H9 (cell line): ENCODE measurements around the gene JAG1. TPM values are rescaled to one million over a fixed set of nuclear protein-coding genes. Genes with fewer than 3 reads are reported as not detected.

Experiments used
- DNase-seq: peaks from one replicate; pipeline ENCODE4 v3.0.0-alpha.2; 2017
- H2AFZ ChIP-seq: one replicate; pipeline ENCODE4 v1.6.1; 2013; ENCODE audit warnings: mild to moderate bottlenecking, low read length, control low read depth, moderate library complexity
- H2AK5ac ChIP-seq: 2 replicates; pipeline ENCODE4 v1.6.1; 2013; ENCODE audit warnings: low read length, control low read depth, mixed read lengths; ENCODE audit not compliant: insufficient read length
- H2BK120ac ChIP-seq: one replicate; pipeline ENCODE4 v1.6.1; 2013; ENCODE audit warnings: low read depth, mild to moderate bottlenecking, low read length, control low read depth, inconsistent platforms; ENCODE audit not compliant: poor library complexity, severe bottlenecking
- H2BK12ac ChIP-seq: 2 replicates; pipeline ENCODE4 v1.6.1; 2013; ENCODE audit warnings: low read length, control low read depth, mixed read lengths, low read depth; ENCODE audit not compliant: insufficient read length
- H2BK15ac ChIP-seq: 2 replicates; pipeline ENCODE4 v1.6.1; 2013; ENCODE audit warnings: low read depth, low read length, control low read depth
- H2BK20ac ChIP-seq: one replicate; pipeline ENCODE4 v1.6.1; 2013; ENCODE audit warnings: low read depth, mild to moderate bottlenecking, low read length, control low read depth, inconsistent platforms; ENCODE audit not compliant: poor library complexity, severe bottlenecking
- H2BK5ac ChIP-seq: 2 replicates; pipeline ENCODE4 v1.6.1; 2013; ENCODE audit warnings: low read length, control low read depth, mixed read lengths; ENCODE audit not compliant: insufficient read length
- H3K14ac ChIP-seq: 2 replicates; pipeline ENCODE4 v1.6.1; 2013; ENCODE audit warnings: low read length, control low read depth; ENCODE audit not compliant: insufficient read depth
- H3K18ac ChIP-seq: 2 replicates; pipeline ENCODE4 v1.6.1; 2013; ENCODE audit warnings: low read depth, mild to moderate bottlenecking, mixed read lengths, low read length, control low read depth; ENCODE audit not compliant: insufficient read length
- H3K23ac ChIP-seq: 2 replicates; pipeline ENCODE4 v1.6.1; 2013; ENCODE audit warnings: low read length, control low read depth, mixed read lengths, low read depth; ENCODE audit not compliant: insufficient read length
- H3K23me2 ChIP-seq: 2 replicates; pipeline ENCODE4 v1.6.1; 2013; ENCODE audit warnings: low read depth, mild to moderate bottlenecking, mixed read lengths, low read length, control low read depth; ENCODE audit not compliant: insufficient read length, poor library complexity, severe bottlenecking
- H3K27ac ChIP-seq: 2 replicates; pipeline ENCODE4 v1.5.1; 2013; ENCODE audit warnings: low read length, control low read depth, mixed read lengths, low read depth; ENCODE audit not compliant: insufficient read length
- H3K27me3 ChIP-seq: 2 replicates; pipeline ENCODE4 v1.6.1; 2013; ENCODE audit warnings: low read length, control low read depth, inconsistent platforms; ENCODE audit not compliant: insufficient read depth
- H3K4ac ChIP-seq: 2 replicates; pipeline ENCODE4 v1.6.1; 2013; ENCODE audit warnings: low read depth, mild to moderate bottlenecking, control low read depth, inconsistent platforms, low read length, moderate library complexity
- H3K4me1 ChIP-seq: 2 replicates; pipeline ENCODE4 v1.6.1; 2013; ENCODE audit warnings: low read length, control low read depth, inconsistent platforms; ENCODE audit not compliant: insufficient read depth
- H3K4me2 ChIP-seq: 2 replicates; pipeline ENCODE4 v1.6.1; 2013; ENCODE audit warnings: low read length, control low read depth, mixed read lengths; ENCODE audit not compliant: insufficient read length, insufficient read depth
- H3K56ac ChIP-seq: 2 replicates; pipeline ENCODE4 v1.6.1; 2013; ENCODE audit warnings: low read depth, mild to moderate bottlenecking, mixed read lengths, low read length, control low read depth; ENCODE audit not compliant: insufficient read length
- H3K79me1 ChIP-seq: 2 replicates; pipeline ENCODE4 v1.6.1; 2013; ENCODE audit warnings: low read depth, mild to moderate bottlenecking, moderate library complexity, low read length, control low read depth, inconsistent platforms; ENCODE audit not compliant: insufficient read depth, poor library complexity, severe bottlenecking
- H3K79me2 ChIP-seq: 2 replicates; pipeline ENCODE4 v1.6.1; 2013; ENCODE audit warnings: low read length, control low read depth, inconsistent platforms; ENCODE audit not compliant: insufficient read depth
- H3K9ac ChIP-seq: 2 replicates; pipeline ENCODE4 v1.6.1; 2013; ENCODE audit warnings: low read length, control low read depth, mixed read lengths; ENCODE audit not compliant: insufficient read length; ENCODE audit errors: extremely low read depth
- H3K9me3 ChIP-seq: one replicate; pipeline ENCODE4 v1.6.1; 2013; ENCODE audit warnings: low read depth, low read length, inconsistent platforms; ENCODE audit not compliant: control insufficient read depth
- H3T11ph ChIP-seq: one replicate; pipeline ENCODE4 v1.6.1; 2013; ENCODE audit warnings: mild to moderate bottlenecking, low read length, control low read depth, inconsistent platforms
- H4K20me1 ChIP-seq: one replicate; pipeline ENCODE4 v1.6.1; 2013; ENCODE audit not compliant: control insufficient read depth, insufficient read length, insufficient read depth
- H4K5ac ChIP-seq: 2 replicates; pipeline ENCODE4 v1.6.1; 2013; ENCODE audit warnings: low read depth, mild to moderate bottlenecking, mixed read lengths, low read length, control low read depth; ENCODE audit not compliant: insufficient read length
- H4K8ac ChIP-seq: replicated peaks from 2 replicates; pipeline ENCODE4 v1.6.1; 2013; ENCODE audit warnings: low read length, control low read depth, mixed read lengths, low read depth; ENCODE audit not compliant: insufficient read length
- H4K91ac ChIP-seq: 2 replicates; pipeline ENCODE4 v1.6.1; 2013; ENCODE audit warnings: low read depth, mild to moderate bottlenecking, moderate library complexity, mixed read lengths, low read length, control low read depth; ENCODE audit not compliant: insufficient read length
- H3K27ac Mint-ChIP-seq, 3 experiments: 2 replicates in 2 of 3; 3 replicates in 1 of 3; pipeline ENCODE4 v1.8.0; 2020 to 2021; ENCODE audit warnings: mixed read lengths in 3 of 3, mild to moderate bottlenecking in 1 of 3, moderate library complexity in 1 of 3
- H3K27me3 Mint-ChIP-seq: 2 replicates; pipeline ENCODE4 v1.8.0; 2021; ENCODE audit warnings: low read depth, mild to moderate bottlenecking, moderate library complexity, mixed read lengths
- H3K36me3 Mint-ChIP-seq, 3 experiments: 2 replicates in 2 of 3; 3 replicates in 1 of 3; pipeline ENCODE4 v1.8.0; 2020 to 2021; ENCODE audit warnings: low read depth in 3 of 3, mixed read lengths in 3 of 3; ENCODE audit not compliant: insufficient read depth in 1 of 3
- H3K4me1 Mint-ChIP-seq, 2 experiments: 2 replicates each; pipeline ENCODE4 v1.8.0; 2020; ENCODE audit warnings: mixed read lengths in 2 of 2
- H3K4me3 Mint-ChIP-seq, 2 experiments: 2 replicates in 1 of 2; 3 replicates in 1 of 2; pipeline ENCODE4 v1.8.0; 2020 to 2021; ENCODE audit warnings: mild to moderate bottlenecking in 2 of 2, mixed read lengths in 2 of 2, moderate library complexity in 1 of 2
- H3K9me3 Mint-ChIP-seq, 2 experiments: 2 replicates in 1 of 2; 3 replicates in 1 of 2; pipeline ENCODE4 v1.8.0; 2020; ENCODE audit warnings: mild to moderate bottlenecking in 2 of 2, mixed read lengths in 2 of 2, moderate library complexity in 1 of 2
- CTCF ChIP-seq: fragments of 200-600 bp; sonication (generic); conservative IDR thresholded peaks from 3 replicates; pipeline ENCODE4 v1.8.0; 2021; ENCODE audit warnings: antibody characterized with exemption, mild to moderate bottlenecking
- WGBS: extraction: QIAGEN DNeasy Blood & Tissue Kit; methylation state at CpG from one replicate; pipeline ENCODE4 v1.1.7; 2013; ENCODE audit warnings: missing lambda C conversion rate, low lambda C conversion rate, mixed read lengths; ENCODE audit not compliant: insufficient read length; ENCODE audit errors: extremely low coverage; 5-methylcytosine and 5-hydroxymethylcytosine counted together
- long read RNA-seq: library from polyadenylated mRNA; unstranded; transcript quantifications from one replicate; pipeline ENCODE4 v2.0.0, GENCODE V29; 2020
- total RNA-seq: library from RNA; stranded (reverse); gene quantifications from 2 replicates; pipeline ENCODE4 v1.2.1, GENCODE V29; 2021

Gene JAG1
- 54.0 and 58.1 TPM in 2 replicates for total RNA-seq
- long read RNA-seq, full-length matches to known transcripts, result 65 of 132 reads
- long read RNA-seq, partial matches to known transcripts, result 38 of 132 reads
- long read RNA-seq, other reads (novel, unspliced or antisense), result 29 of 132 reads

- no CpG with 5 or more reads among the region's 84 CpGs for WGBS
- DNase-seq, result peak; percentile 94
- no peaks in the 10 kb centered on the region; the same call in 1 of the 2 replicates for H3K27me3 Mint-ChIP-seq
- H3K4me1 Mint-ChIP-seq, result peaks cover 36 to 38% of the 10 kb centered on the region in 2 experiments
- no peak within 1 kb of the TSS for H2BK20ac ChIP-seq
- H2BK120ac ChIP-seq, result no peak within 1 kb of the TSS
- no peak within 1 kb of the TSS for H2BK12ac ChIP-seq
- H3K18ac ChIP-seq, result peak within 1 kb of the TSS; percentile 62
- H4K91ac ChIP-seq, result no peak within 1 kb of the TSS
- peak within 1 kb of the TSS; percentile 94 to 98 (median 96) for H3K27ac Mint-ChIP-seq
- H3K4ac ChIP-seq, result no peak within 1 kb of the TSS
- H2AFZ ChIP-seq, result no peak within 1 kb of the TSS
- H3K9ac ChIP-seq, result peak within 1 kb of the TSS; percentile 46
- H3K4me1 ChIP-seq, result peaks cover 8% of the 10 kb centered on the region
- no peaks in the 10 kb centered on the region for H3K9me3 ChIP-seq
- no peaks in the 10 kb centered on the region for H3K27me3 ChIP-seq
- peak within 1 kb of the TSS; percentile 85 to 95 for H3K4me3 Mint-ChIP-seq
- no peaks in the 10 kb centered on the region for H3K9me3 Mint-ChIP-seq
- H3K36me3 Mint-ChIP-seq, result peaks cover 0 to 15% (median 1%) of the 10 kb centered on the region in 3 experiments; a peak in 3 of 7 replicates
- no peaks in the 10 kb centered on the region for H3K79me1 ChIP-seq
- H2BK5ac ChIP-seq, result no peak within 1 kb of the TSS
- H4K5ac ChIP-seq, result no peak within 1 kb of the TSS
- H3T11ph ChIP-seq, result no peak within 1 kb of the TSS
- H3K56ac ChIP-seq, result no peak within 1 kb of the TSS
- H4K20me1 ChIP-seq, result no peaks in the 10 kb centered on the region
- H3K27ac ChIP-seq, result no peak within 1 kb of the TSS
- peaks cover 5% of the 10 kb centered on the region; the same call in 1 of the 2 replicates for H3K79me2 ChIP-seq
- peak within 1 kb of the TSS; percentile 74 for H3K4me2 ChIP-seq
- H3K23ac ChIP-seq, result no peak within 1 kb of the TSS
- H2BK15ac ChIP-seq, result no peak within 1 kb of the TSS
- peaks cover 23% of the 10 kb centered on the region for H3K23me2 ChIP-seq
- no peak within 1 kb of the TSS for H2AK5ac ChIP-seq
- no peak for TF ChIP-seq CTCF
- no peak within 1 kb of the TSS for H4K8ac ChIP-seq
- H3K14ac ChIP-seq, result peak within 1 kb of the TSS; percentile 89
Measured at GRCh38 chr20:10673842-10674683, at the start of gene JAG1. Gene JAG1, minus strand, starts transcription at chr20:10673999. Its CDS starts 469 bp downstream, at chr20:10673530.
